Posterior vena cava (tissue), 2 donors: ENCODE data around the gene C1orf52. TPM values are rescaled to one million over a fixed set of nuclear protein-coding genes. Genes with fewer than 3 reads are reported as not detected.

Experiments
- DNase-seq: peaks from one replicate; pipeline ENCODE4 v3.0.0-alpha.2; 2020; ENCODE audit warnings: low spot score
- intact Hi-C, 2 donors: fragments of 100-400 bp; cut with DNase I; formaldehyde crosslinking; loops; one replicate each; pipeline versions ENCODE4 v1.14.1 to v1.14.2; 2022 to 2023
- long read RNA-seq, 2 donors: library from polyadenylated mRNA; unstranded; transcript quantifications; one replicate each; pipeline ENCODE4 v2.0.0, GENCODE V29; 2020 to 2021
- total RNA-seq, 2 donors: library from RNA; stranded (reverse); fragmentation: NEBNext Ultra II Directional; extraction: Animal tissue kit (Norgen Biotek cat#: 25700); gene quantifications; one replicate each; pipeline ENCODE4 v1.2.1, GENCODE V29; 2021
- donor health status: DM: yes; HTN: yes; CAD: no.
- donor health status: DM: yes; HTN: yes; CAD: no.

The C1orf52 gene
- total RNA-seq = 10 to 100 TPM; 17.5 to 22.9 TPM
- long read RNA-seq, donor 1, transcript C1orf52-201 (4 exons, 3,391 nt) = major isoform, 5 of 9 reads
- long read RNA-seq, donor 1, partial matches to known transcripts = 1 of 9 reads
- long read RNA-seq, donor 1, other reads (novel, unspliced or antisense) = 0 of 9 reads
- long read RNA-seq, donor 2, transcript C1orf52-203 (3 exons, 1,219 nt) = major isoform, 25 of 46 reads
- long read RNA-seq, donor 2, transcript C1orf52-201 (4 exons, 3,391 nt) = minor isoform, 17 of 46 reads
- long read RNA-seq, donor 2, partial matches to known transcripts = 1 of 46 reads
- long read RNA-seq, donor 2, other reads (novel, unspliced or antisense) = 3 of 46 reads

- intact Hi-C loops = loop anchor here (5.0 to 10.0 kb wide), 3 partner anchors 125 to 315 kb away; no protein-coding TSS in a partner anchor
- DNase-seq = peak; percentile 98
Observed at GRCh38 chr1:85259118-85259911, at the start of gene C1orf52. TSS of gene C1orf52 (minus strand) at chr1:85259662. CDS start at chr1:85259633, 29 bp downstream.

- no peak for DNase-seq
- intact Hi-C loops = loop anchor here (5.0 kb wide), 2 partner anchors 268 to 383 kb away; no protein-coding TSS in a partner anchor
Observed at GRCh38 chr1:85308833-85309350, 49.4 kb upstream of the C1orf52 start.

- intact Hi-C loops = loop anchor here (5.0 kb wide), 2 partner anchors 269 to 384 kb away; no protein-coding TSS in a partner anchor
- peak; percentile 96 for DNase-seq
Observed at GRCh38 chr1:85307987-85308832, 48.7 kb upstream of the C1orf52 start.

DNA sequence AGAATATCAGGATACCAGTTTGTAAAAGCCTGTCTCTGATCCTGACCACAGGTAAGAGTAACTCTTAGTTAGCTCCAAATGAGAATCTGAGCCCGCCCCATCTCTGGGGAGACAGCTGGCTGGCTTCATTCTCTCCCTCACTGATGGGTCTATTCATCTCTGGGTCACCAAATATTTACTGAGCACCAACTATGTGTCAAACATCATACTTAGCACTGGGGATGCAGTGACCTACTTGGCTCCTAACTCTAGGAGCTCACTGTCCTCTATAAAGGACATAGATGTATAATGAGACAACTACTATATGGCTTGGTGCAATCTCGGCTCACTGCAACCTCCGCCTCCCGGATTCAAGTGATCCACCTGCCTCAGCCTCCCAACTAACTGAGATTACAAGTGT is 46.8 kb upstream of the C1orf52 start:
- DNase-seq = no peak
- intact Hi-C loops = loop anchor here (5.0 kb wide), 2 partner anchors 271 to 386 kb away; no protein-coding TSS in a partner anchor

DNA sequence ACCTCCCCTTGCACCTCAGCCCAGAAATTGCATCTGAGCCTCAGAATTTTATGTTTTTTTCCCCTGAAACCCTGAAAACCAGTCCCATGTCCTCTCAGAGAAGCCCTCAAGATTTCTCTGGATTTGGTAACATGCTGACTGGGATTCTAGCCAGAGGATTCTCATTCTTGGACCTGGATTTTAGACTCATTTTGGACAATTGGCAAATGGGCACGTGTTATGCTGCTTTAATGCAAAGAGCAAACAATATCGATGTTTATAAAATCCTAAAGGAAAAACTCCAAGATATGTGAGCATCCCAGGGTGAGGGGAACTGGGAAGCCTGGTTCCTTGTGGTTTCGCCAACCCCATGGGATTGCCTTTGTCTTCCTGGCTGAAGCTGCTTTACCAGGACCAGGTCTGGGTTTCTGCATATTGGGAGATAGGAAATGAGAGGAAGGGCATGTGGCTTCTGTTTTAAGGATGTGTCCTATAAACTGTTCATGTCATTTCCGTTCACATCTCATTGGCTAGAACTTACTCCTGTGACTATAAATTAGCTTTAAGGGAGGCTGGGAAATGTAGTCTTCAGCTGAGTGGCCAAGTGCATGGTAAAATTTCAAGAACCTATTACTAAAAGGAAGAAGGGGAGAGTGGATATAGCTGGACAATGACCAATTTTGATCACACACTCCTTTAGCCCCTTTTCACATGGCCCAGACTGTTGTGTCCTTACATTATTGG is 44.1 kb upstream of the C1orf52 start:
- intact Hi-C loops = no loop called here
- no peak for DNase-seq

DNA sequence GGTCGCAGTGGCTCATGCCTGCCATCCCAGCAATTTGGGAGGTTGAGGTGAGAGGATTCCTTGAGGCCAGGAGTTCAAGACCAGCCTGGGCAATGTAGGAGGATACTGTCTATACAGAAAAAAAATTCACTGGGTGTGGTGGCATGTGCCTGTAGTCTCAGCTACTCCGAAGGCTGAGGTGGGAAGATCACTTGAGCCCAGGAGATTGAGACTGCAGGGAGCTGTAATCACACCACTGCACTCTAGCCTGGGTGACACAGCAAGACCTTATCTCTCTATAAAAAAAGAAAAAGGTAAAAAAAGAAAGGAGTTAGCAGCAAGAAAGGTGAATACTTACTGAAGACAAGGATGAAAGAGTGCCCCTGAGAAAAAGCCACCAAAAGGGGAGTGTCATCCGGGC is 40.7 kb upstream of the C1orf52 start:
- intact Hi-C loops = no loop called here
- DNase-seq = no peak

DNA sequence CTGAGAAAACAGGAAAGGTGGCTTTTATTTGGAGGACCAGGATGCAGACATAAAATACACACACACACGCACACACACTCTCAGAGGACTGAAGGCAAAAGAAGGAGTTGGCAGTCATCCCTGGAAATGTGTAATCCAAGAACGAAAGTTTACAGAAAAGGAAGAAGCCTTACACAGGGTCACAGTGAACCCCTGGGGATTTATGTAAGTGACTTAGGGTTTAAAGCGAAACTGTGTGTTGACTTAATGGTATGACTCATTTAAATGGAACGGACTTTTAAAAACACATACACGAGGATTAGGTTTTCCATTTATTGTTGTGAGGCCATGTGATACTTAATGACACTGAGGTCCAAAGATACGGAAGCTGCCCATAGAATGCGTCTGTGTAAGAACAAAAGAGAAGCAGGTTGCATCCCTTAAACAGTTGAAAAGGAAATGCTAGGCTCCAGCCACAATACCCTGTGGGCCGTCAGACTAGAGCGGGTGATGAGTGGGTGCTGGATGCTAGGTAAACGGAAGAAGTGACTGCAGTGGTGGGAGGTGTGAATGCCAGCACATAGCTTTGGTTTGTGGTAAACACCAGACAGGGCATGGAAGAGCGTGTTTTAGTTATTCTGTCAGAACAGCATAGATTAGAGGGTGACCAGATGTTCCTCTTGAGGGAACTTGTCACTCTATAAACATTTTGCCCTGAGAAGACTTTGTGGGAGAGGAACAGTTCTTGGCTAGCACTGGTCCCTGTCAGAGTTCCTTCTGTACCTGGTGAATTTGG is 38.6 kb upstream of the C1orf52 start:
- intact Hi-C loops = no loop called here

DNA sequence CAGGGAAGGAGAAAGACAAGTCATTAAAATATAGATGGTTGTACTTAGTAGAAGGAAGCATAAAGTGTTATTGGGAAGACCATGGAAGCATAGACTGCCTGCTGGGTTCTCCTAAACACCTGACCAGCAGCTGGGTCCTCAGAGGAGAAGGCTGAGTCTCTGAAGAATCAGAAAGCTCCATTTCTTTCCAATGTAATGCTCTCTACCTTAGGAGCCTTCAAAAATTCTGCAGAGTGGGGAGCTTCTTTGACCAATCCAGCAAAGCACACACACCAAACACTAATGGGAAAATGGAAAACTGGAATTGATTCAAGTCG is 38.0 kb upstream of the C1orf52 start:
- intact Hi-C loops = no loop called here
- DNase-seq = no peak

More for the DNA sequence above, 38.6 kb upstream of the C1orf52 start:
- DNase-seq = no peak

DNA sequence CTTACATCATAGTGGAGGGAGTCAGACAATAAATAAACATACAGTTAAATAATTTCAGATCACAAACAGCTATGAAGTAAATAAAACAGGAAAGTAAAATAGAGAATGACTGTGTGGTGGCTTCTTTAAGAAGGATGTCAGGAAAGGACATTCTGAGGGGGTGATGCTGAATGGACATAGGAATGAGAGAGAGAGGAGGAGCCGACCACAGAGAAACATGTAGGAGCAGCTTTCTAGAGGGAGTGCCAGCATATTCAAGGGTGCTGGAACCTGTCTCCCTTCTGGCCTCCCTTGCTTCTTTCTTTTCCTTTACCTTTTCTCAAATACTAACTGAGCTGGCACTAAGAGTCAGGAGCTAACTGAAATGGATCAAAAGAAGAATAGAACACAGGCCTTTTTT is 37.5 kb upstream of the C1orf52 start:
- intact Hi-C loops = no loop called here

DNA sequence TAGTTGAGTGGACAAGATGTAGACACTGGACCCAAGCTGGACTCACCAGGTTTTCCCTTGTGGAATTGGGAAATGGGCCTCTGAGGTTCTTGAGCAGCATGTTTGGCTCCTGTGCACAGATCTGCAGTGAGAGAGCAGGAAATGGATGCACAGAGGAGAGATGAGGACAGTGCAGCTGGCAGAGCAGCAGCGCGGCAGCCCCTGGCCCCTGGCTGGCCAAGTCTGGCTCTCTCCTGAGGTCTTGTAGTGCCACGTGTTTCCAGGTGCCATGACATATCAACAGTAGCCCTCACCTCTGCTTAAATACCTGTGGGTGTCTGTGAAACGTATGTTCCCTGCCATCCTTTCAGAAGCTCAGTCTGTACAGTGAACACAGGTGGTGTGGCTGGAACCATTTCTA is 36.2 kb upstream of the C1orf52 start:
- intact Hi-C loops = no loop called here
- DNase-seq = no peak

More for the DNA sequence above, 37.5 kb upstream of the C1orf52 start:
- no peak for DNase-seq

- intact Hi-C loops = no loop called here
- DNase-seq = no peak
Observed at GRCh38 chr1:85295006-85295431, 35.6 kb upstream of the C1orf52 start.

DNA sequence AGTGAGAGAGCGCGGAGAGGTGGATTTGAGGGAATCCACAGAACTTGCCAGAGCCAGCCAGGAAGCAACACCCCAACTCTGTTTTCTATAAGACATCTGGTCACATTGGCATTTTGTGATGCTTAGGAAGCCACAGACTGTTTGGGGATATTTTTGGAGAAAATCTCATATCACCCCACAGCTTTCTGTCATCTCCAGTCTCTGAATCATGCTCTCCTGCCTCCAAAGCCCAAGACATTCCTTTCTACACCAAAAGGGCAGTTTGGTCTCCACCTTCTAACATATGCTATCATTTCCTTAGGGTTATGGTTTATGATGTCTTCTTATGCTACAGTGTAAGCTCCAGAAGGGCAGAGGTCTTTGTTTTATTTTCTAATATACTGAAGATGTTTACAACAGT is 31.4 kb upstream of the C1orf52 start:
- intact Hi-C loops = no loop called here
- DNase-seq = no peak

DNA sequence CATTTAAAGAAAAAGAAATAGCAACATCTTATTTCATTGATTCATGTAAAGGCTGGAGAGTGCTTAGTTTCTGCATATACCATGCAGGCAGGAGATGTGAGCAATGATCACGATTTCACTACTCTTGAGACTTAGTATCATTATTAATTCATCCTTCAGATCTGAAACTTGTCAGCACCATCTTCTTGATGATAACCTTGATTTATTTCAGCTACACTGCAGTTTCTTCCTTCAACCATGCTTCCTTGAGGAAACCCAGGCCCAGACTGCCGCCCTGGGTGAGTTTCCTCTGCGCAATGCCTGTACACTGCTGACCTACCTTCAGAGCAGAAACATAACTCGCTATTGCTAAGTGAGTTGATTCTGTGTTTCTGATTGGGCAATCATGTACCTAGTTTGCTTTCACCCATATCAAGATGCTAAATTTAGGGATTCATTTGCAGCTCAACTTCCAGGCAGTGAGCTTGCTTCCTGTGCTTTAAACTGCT is 30.4 kb upstream of the C1orf52 start:
- intact Hi-C loops = no loop called here
- no peak for DNase-seq

DNA sequence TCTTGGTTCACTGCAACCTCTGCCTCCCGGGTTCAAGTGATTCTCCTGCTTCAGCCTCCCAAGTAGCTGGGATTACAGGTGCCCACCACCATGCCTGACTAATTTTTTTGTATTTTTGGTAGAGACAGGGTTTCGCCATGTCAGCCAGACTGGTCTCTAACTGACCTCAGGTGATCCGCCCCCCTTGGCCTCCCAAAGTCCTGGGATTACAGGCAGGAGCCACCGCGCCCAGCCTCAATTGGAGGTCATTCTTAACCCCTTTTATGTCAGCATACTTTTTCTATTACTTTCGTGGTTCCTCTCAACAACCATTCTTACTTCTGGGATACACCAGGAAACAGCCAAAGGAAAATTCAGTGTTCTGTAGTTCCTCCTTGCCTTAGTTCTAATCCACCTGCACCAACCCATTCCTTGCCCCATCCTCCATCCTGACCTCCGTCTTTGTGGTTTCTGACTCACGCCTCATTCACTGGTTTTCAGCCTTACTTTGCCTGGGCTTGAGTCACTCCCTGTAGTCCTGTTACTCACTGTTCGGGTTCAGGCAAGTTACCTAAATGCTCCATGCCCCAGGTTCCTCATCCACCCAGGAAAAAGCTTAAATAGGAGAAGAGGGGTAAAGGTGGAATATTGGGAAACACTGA is 29.9 kb upstream of the C1orf52 start:
- intact Hi-C loops = no loop called here
- no peak for DNase-seq

- DNase-seq = no peak
- intact Hi-C loops = no loop called here
Observed at GRCh38 chr1:85284202-85284601, 24.7 kb upstream of the C1orf52 start.

DNA sequence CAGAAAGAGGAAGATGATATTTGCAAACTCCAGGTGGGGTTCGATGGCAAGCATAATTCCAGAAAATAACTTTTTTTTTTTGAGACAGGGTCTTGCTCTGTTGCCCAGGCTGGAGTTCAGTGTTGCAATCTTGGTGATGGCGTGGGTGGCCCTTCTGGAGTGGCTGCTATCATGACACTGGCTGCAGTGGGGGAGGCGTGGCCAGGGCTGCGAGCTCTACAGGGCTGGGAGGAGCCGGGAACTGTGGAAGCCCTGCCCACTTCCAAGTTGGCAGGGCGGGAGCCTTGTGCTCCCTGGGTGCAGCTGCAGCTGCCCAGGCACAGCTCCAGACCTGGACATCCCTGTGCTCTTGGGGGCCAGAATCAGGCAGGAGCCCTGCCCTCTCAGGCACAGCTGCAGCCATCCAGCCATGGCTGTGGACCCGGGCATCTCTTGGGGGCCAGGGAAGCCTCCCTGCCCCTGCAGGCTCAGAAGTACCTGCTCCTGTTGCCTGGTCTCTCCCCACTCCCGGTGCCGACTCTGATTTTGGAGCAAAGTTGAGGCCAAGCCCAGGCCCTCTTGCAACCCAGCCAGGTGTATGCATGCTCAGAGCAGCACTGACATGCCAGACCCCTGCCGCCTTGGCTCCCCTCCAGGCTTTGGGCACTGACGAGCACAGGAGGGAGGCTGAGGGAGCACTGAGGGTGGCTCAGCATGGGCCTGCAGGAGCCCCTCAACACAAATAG is 24.2 kb upstream of the C1orf52 start:
- intact Hi-C loops = no loop called here
- no peak for DNase-seq

DNA sequence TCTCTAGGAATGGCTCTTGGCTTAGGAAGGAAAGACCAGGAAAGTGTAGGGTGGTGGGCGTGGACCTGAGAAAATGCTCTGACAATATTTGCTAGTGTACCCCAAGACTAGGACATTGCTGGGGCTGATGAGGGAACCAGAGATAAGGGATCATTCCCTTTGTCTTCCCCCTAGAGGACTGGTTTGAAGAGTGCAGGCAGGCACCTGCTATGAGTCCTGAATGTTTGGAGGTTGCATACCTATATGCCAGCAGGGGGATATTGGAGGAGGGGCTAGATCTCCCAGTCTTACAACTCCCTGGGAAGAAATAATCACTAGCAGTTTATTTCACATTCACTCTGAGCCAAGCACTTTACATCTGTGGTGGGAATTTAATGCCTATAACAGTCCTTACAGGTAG is 23.0 kb upstream of the C1orf52 start:
- no peak for DNase-seq
- intact Hi-C loops = no loop called here
